NCI-H526 (cell line): Measurements from ENCODE around the gene SLMAP.
"Not testable (repeated sequence)": the region's sequence is repeated elsewhere in the genome, so short reads cannot be mapped to it uniquely, and the experiment has no call there.

Source experiments
- DNase-seq, 2 experiments: peaks; one replicate each; lab custom pipeline; 2025; lab: John Stamatoyannopoulos, UW

SLMAP gene

GRCh38 chr3:57832486-57832885 lies 76.4 kb downstream of the SLMAP start:
- DNase-seq = no peak

- DNase-seq = no peak
These were observed 76.8 kb downstream of the SLMAP start for GRCh38 chr3:57832900-57833313.

- no peak for DNase-seq
These were observed 77.7 kb downstream of the SLMAP start for GRCh38 chr3:57833763-57834162.

GRCh38 chr3:57837686-57838085 lies 81.6 kb downstream of the SLMAP start:
- no peak for DNase-seq

GRCh38 chr3:57838627-57839026 lies 82.5 kb downstream of the SLMAP start:
- DNase-seq = no peak

GRCh38 chr3:57840473-57840872 lies 84.4 kb downstream of the SLMAP start:
- DNase-seq = no peak

- no peak for DNase-seq
These were observed 85.7 kb downstream of the SLMAP start for GRCh38 chr3:57841818-57842217.

- no peak for DNase-seq
These were observed 92.1 kb downstream of the SLMAP start for GRCh38 chr3:57848177-57848738.

GRCh38 chr3:57851304-57851703 lies 95.2 kb downstream of the SLMAP start:
- no peak for DNase-seq

- DNase-seq = peak in 1 of 2 experiments; percentile 4
These were observed 96.8 kb downstream of the SLMAP start for GRCh38 chr3:57852896-57853295.

GRCh38 chr3:57855281-57855680 lies 99.2 kb downstream of the SLMAP start:
- DNase-seq = no peak

- DNase-seq = no peak
These were observed 99.8 kb downstream of the SLMAP start for GRCh38 chr3:57855943-57856342.

- DNase-seq = peak in 1 of 2 experiments; percentile 6
These were observed 100.6 kb downstream of the SLMAP start for GRCh38 chr3:57856675-57857074.

GRCh38 chr3:57862894-57863293 lies 106.8 kb downstream of the SLMAP start:
- DNase-seq = no peak

GRCh38 chr3:57863380-57863779 lies 107.3 kb downstream of the SLMAP start:
- no peak for DNase-seq

GRCh38 chr3:57864853-57865252 lies 108.7 kb downstream of the SLMAP start:
- DNase-seq = no peak

- DNase-seq = not testable (repeated sequence)
These were observed 113.0 kb downstream of the SLMAP start for GRCh38 chr3:57869110-57869509.

GRCh38 chr3:57872606-57873005 lies 116.5 kb downstream of the SLMAP start:
- DNase-seq = no peak

GRCh38 chr3:57876632-57877031 lies 120.5 kb downstream of the SLMAP start:
- no peak for DNase-seq

GRCh38 chr3:57877116-57877515 lies 121.0 kb downstream of the SLMAP start:
- no peak for DNase-seq

- not testable (repeated sequence) for DNase-seq
These were observed 128.3 kb downstream of the SLMAP start for GRCh38 chr3:57884436-57884835.

GRCh38 chr3:57889807-57890206 lies 133.7 kb downstream of the SLMAP start:
- DNase-seq = no peak

GRCh38 chr3:57890874-57891273 lies 134.8 kb downstream of the SLMAP start:
- no peak for DNase-seq

- DNase-seq = no peak
These were observed 136.3 kb downstream of the SLMAP start for GRCh38 chr3:57892423-57892822.

GRCh38 chr3:57893156-57893555 lies 137.0 kb downstream of the SLMAP start:
- no peak for DNase-seq
